ENCODE measurements around the gene SYVN1. TPM values are rescaled to one million over a fixed set of nuclear protein-coding genes. Genes with fewer than 3 reads are reported as not detected.

Gene SYVN1
- total RNA-seq, 1 experiment from 2014 or later = 34.8 TPM

GRCh38 chr11:65167656-65168055 lies 33.3 kb upstream of the SYVN1 start (continued):
- no peak for TF ChIP-seq ZNF281 (CRISPR knock-in tag; IDR thresholded peaks at IDR 0.05)
- no peak for TF ChIP-seq FOXK1 (CRISPR knock-in tag; IDR thresholded peaks at IDR 0.05)
- no peak for TF ChIP-seq ATF2 (CRISPR knock-in tag; IDR thresholded peaks at IDR 0.05; ENCODE audit: borderline replicate concordance, low read depth)
- TF ChIP-seq ETV6 (CRISPR knock-in tag; IDR thresholded peaks at IDR 0.05) = no peak

GRCh38 chr11:65166893-65167292 lies 32.6 kb upstream of the SYVN1 start:
- CTCF ChIA-PET = no interaction called here
- DNase-seq (ENCODE audit: low spot score) (no peak), ATAC-seq (no peak)
- H3K27ac Mint-ChIP-seq = no peak overlapping the region
- H3K4me1 Mint-ChIP-seq = peaks cover 14% of the 10 kb centered on the region
- H3K27me3 Mint-ChIP-seq (ENCODE audit: low read depth) = no peaks in the 10 kb centered on the region
- no peaks in the 10 kb centered on the region for H3K9me3 Mint-ChIP-seq
- POLR2A ChIA-PET = interaction anchor here (0.7 kb wide), 1 partner anchor 14 kb away, joined by 3 read pairs; no protein-coding TSS in a partner anchor
- TF ChIP-seq EMX1 (CRISPR knock-in tag; IDR thresholded peaks at IDR 0.05) = no peak
- no peak for TF ChIP-seq ZNF512 (CRISPR knock-in tag; IDR thresholded peaks at IDR 0.05; ENCODE audit: borderline replicate concordance)
- no peak overlapping the region for H3K4me3 Mint-ChIP-seq
- no peaks in the 10 kb centered on the region for H3K36me3 Mint-ChIP-seq

- POLR2A ChIA-PET = interaction anchor here (0.7 to 0.8 kb wide), 3 partner anchors 47 to 701 kb away, joined by 3 to 5 read pairs (median 3); no protein-coding TSS in a partner anchor
- H3K4me1 Mint-ChIP-seq = peaks cover 14% of the 10 kb centered on the region
- H3K4me3 Mint-ChIP-seq = no peak overlapping the region
- H3K27ac Mint-ChIP-seq = peak overlapping the region; percentile 0; the same call in 1 of the 2 replicates
- H3K27me3 Mint-ChIP-seq (ENCODE audit: low read depth) = peaks cover 4% of the 10 kb centered on the region; the same call in 1 of the 2 replicates
- CTCF ChIA-PET = interaction anchor here (0.7 to 1.7 kb wide), 12 partner anchors 14 to 377 kb away, joined by 3 to 6 read pairs (median 4); partner anchors contain the start of genes CAPN1 and ZNHIT2
- H3K36me3 Mint-ChIP-seq = no peaks in the 10 kb centered on the region
- TF ChIP-seq ATF6 (CRISPR knock-in tag; IDR thresholded peaks at IDR 0.05) = no peak
- peak; percentile 51; the same call in 1 of the 2 replicates for TF ChIP-seq GABPB1 (CRISPR knock-in tag; IDR thresholded peaks at IDR 0.05)
- TF ChIP-seq CDX4 (CRISPR knock-in tag; IDR thresholded peaks at IDR 0.05; ENCODE audit: borderline replicate concordance) = no peak
- ATAC-seq = no peak
- H3K9me3 Mint-ChIP-seq = no peaks in the 10 kb centered on the region
- DNase-seq (ENCODE audit: low spot score) = no peak
These were observed 31.3 kb upstream of the SYVN1 start for GRCh38 chr11:65165410-65166317.
